NT2/D1 (cell line): ENCODE data around the gene PAPPA.

Experiments
- SUZ12 ChIP-seq: IDR thresholded peaks from 2 replicates; pipeline ENCODE4 v1.6.1; 2011; ENCODE audit not compliant: insufficient read length, insufficient read depth; ENCODE audit errors: extremely low read depth
- YY1 ChIP-seq: IDR thresholded peaks from 2 replicates; pipeline ENCODE4 v1.6.1; 2011; ENCODE audit not compliant: insufficient read length, insufficient read depth
- ZNF274 ChIP-seq: IDR thresholded peaks from 2 replicates; pipeline ENCODE4 v1.6.1; 2011; ENCODE audit warnings: mild to moderate bottlenecking, low read depth, low read length

GRCh38 chr9:116355153-116355921 lies 201.7 kb downstream of the PAPPA start:
- TF ChIP-seq SUZ12 (no peak), ZNF274 (no peak), YY1 (no peak)
